Measurements from ENCODE around the gene PAFAH1B1. TPM values are rescaled to one million over a fixed set of nuclear protein-coding genes. Genes with fewer than 3 reads are reported as not detected.

The PAFAH1B1 gene
- total RNA-seq, 4 donors from 2014 or later: 24.1 to 145 (median 98.8) TPM

- Histone ChIP-seq H3K27me3 (no peaks in the 10 kb centered on the region), H3K9me3 (no peaks in the 10 kb centered on the region), H3K4me3 (no peak overlapping the region), H3K27ac (peak overlapping the region in 1 of 4 donors; percentile 25), H3K4me1 (peaks cover 0 to 14% (median 3%) of the 10 kb centered on the region in 4 donors), H3K36me3 (peaks cover 0 to 18% (median 9%) of the 10 kb centered on the region in 4 donors)
- intact Hi-C loops (cut with DNase I; ENCODE audit: low total_unique reads) (no loop called here), in situ Hi-C loops (cut with MboI; ENCODE audit: low pct_ligation_motif_present in 1 of 4, low pct_unique_long_range_greater_than_20kb in 1 of 4, low sequenced_read_pairs in 3 of 4) (no loop called here)
- whole genome bisulfite sequencing, 2 donors (ENCODE audit: low coverage in 1 of 2): 70 to 85% methylated on average over 2 to 15 of the region's 15 CpGs
- DNase-seq: no peak
- TF ChIP-seq CTCF (IDR thresholded peaks at IDR 0.05) (no peak), POLR2AphosphoS5 (IDR thresholded peaks at IDR 0.05) (no peak)
Observed at GRCh38 chr17:2685696-2686095, 92.2 kb downstream of the PAFAH1B1 start.

DNA sequence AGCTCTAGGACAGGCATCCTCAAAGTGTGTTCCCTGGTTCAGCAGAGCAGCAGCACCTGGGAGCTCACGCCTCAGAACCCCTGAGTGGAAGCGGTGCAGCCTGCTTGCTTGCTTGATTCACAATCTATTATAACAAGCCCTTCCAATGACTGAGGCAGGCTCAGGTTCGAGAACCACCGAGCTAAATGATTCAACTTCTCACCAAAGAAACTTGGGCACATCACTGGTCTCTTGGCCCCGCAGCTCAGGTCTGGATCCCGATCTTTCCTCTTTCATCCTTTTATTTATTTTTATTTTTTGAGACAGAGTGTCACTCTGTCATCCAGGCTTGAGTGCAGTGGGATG lies 93.6 kb downstream of the PAFAH1B1 start:
- in situ Hi-C loops (cut with MboI; ENCODE audit: low pct_ligation_motif_present in 1 of 4, low pct_unique_long_range_greater_than_20kb in 1 of 4, low sequenced_read_pairs in 3 of 4): no loop called here
- TF ChIP-seq POLR2A (IDR thresholded peaks at IDR 0.05) (no peak), EP300 (IDR thresholded peaks at IDR 0.05; ENCODE audit: low read depth) (no peak), CTCF (IDR thresholded peaks at IDR 0.05) (no peak), POLR2AphosphoS5 (IDR thresholded peaks at IDR 0.05) (no peak)

GRCh38 chr17:2688351-2689342 lies 95.2 kb downstream of the PAFAH1B1 start:
- TF ChIP-seq EP300 (IDR thresholded peaks at IDR 0.05; ENCODE audit: low read depth) (no peak), POLR2AphosphoS5 (IDR thresholded peaks at IDR 0.05) (peak in 1 of 3 donors; percentile 37)
- intact Hi-C loops (cut with DNase I; ENCODE audit: low total_unique reads) (no loop called here), in situ Hi-C loops (cut with MboI; ENCODE audit: low pct_ligation_motif_present in 1 of 4, low pct_unique_long_range_greater_than_20kb in 1 of 4, low sequenced_read_pairs in 3 of 4) (no loop called here)
- H3K4me3 ChIP-seq: no peak overlapping the region
- peak overlapping the region in 1 of 4 donors; percentile 59 for H3K27ac ChIP-seq
- peaks cover 0 to 25% (median 5%) of the 10 kb centered on the region in 4 donors for H3K36me3 ChIP-seq
- DNase-seq: no peak
- no peaks in the 10 kb centered on the region for H3K27me3 ChIP-seq
- peaks cover 0 to 14% (median 3%) of the 10 kb centered on the region in 4 donors for H3K4me1 ChIP-seq
- 58 to 74% methylated on average over 3 to 27 of the region's 27 CpGs for WGBS, 2 donors (ENCODE audit: low coverage in 1 of 2)
- no peaks in the 10 kb centered on the region for H3K9me3 ChIP-seq

More for the DNA sequence above, 93.6 kb downstream of the PAFAH1B1 start:
- no peak overlapping the region for H3K4me3 ChIP-seq
- H3K27me3 ChIP-seq: no peaks in the 10 kb centered on the region
- intact Hi-C loops (cut with DNase I; ENCODE audit: low total_unique reads): no loop called here
- DNase-seq: no peak
- no peaks in the 10 kb centered on the region for H3K9me3 ChIP-seq
- H3K4me1 ChIP-seq: peaks cover 0 to 14% (median 3%) of the 10 kb centered on the region in 4 donors
- peak overlapping the region; percentile 0 to 59 (median 35) for H3K27ac ChIP-seq
- 82 to 87% methylated on average over 2 to 5 of the region's 6 CpGs for WGBS, 2 donors (ENCODE audit: low coverage in 1 of 2)
- H3K36me3 ChIP-seq: peaks cover 0 to 18% (median 4%) of the 10 kb centered on the region in 4 donors

DNA sequence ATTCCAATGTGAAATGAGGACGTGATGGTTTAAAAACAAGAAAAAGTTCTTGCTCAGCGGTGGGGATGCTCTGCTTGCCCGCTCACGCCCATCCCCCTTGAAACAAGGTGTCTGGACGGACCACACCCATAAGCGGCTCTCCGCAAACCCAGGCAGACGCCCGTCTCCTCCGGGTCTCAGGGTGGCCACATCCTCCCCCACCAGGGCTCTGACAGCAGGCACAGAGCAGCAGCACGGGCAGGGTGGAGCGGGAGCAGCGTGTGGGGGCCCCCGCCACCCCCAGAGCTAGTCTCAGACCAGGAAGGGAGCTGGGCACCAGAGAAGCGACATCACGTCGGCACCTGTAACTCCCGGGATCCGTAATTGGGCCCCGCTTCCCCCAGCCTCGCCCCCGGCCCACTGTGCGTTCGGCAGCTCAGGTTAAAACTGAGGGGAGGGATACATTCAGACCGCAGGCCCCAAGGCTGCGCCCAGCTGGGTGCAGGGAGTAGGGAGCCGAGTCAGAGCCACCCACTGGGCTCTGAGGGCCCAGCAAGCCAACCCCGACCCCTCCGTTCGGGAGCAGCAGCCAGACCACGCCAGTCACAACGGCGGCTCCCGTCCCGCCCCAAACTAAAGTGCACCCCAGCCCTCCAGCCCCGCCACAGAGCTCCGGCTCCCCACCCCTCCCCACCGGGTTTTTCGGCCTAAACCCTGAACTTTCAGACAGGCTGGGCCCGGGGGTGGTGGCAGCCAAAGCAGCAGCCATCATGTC lies 96.1 kb downstream of the PAFAH1B1 start:
- WGBS, 2 donors (ENCODE audit: low coverage in 1 of 2): 66% methylated on average over 31 of the region's 40 CpGs; no CpG with 5 or more reads in 1 of the 2 donors
- intact Hi-C loops (cut with DNase I; ENCODE audit: low total_unique reads): no loop called here
- H3K36me3 ChIP-seq: peaks cover 0 to 35% (median 6%) of the 10 kb centered on the region in 4 donors

More for the DNA sequence above, 96.1 kb downstream of the PAFAH1B1 start:
- Histone ChIP-seq H3K9me3 (no peaks in the 10 kb centered on the region), H3K4me3 (no peak overlapping the region), H3K4me1 (peaks cover 0 to 8% (median 3%) of the 10 kb centered on the region in 4 donors), H3K27me3 (no peaks in the 10 kb centered on the region), H3K27ac (no peak overlapping the region)
- TF ChIP-seq POLR2A (IDR thresholded peaks at IDR 0.05) (no peak), CTCF (IDR thresholded peaks at IDR 0.05) (no peak), EP300 (IDR thresholded peaks at IDR 0.05; ENCODE audit: low read depth) (no peak), POLR2AphosphoS5 (IDR thresholded peaks at IDR 0.05) (no peak)
- in situ Hi-C loops (cut with MboI; ENCODE audit: low pct_ligation_motif_present in 1 of 4, low pct_unique_long_range_greater_than_20kb in 1 of 4, low sequenced_read_pairs in 3 of 4): no loop called here
- no peak for DNase-seq

All from transverse colon (tissue), 4 donors.